HG03095 (cell line): ENCODE measurements around the gene SRMS.
"Not testable (repeated sequence)": the region's sequence is repeated elsewhere in the genome, so short reads cannot be mapped to it uniquely, and the experiment has no call there.

Source experiments
- ATAC-seq: cut with Tn5 transposase; IDR thresholded peaks from one replicate; pipeline ENCODE4 v1.9.1; 2021; ENCODE audit warnings: moderate library complexity; ENCODE audit not compliant: unreplicated experiment

SRMS gene

DNA sequence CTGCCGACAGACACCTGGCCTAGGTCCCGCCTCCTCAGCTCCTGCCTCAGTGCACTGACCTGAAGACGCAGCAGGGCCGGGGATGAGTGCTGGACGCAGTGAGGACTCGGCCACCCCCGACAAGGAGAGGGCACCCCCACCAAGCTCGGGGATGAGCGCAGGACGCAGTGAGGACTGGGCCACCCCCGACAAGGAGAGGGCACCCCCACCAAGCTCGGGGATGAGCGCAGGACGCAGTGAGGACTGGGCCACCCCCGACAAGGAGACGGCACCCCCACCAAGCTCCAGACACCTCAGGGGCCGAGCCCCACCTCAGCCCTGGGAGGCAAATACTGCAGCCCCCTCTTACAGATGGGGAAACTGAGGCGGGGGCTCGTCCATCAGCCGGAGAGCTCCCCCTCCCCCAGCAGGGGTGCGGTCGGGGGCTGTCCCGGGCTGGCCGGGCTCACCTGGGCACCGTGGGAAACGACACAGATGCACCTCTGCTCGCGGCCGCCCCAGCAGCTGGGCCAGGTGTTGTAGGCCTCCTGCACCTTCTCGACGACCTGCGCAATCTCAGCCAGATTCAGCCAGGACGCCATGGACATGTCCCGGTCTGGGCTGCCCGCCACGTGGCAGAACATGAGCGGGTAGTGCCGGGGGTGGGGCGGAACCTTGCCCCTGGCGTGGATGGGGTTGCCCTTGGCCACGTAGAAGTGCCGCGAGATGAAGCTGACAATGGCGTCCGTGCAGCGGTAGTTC, 19.0 kb upstream of the SRMS start:
- no peak for ATAC-seq

DNA sequence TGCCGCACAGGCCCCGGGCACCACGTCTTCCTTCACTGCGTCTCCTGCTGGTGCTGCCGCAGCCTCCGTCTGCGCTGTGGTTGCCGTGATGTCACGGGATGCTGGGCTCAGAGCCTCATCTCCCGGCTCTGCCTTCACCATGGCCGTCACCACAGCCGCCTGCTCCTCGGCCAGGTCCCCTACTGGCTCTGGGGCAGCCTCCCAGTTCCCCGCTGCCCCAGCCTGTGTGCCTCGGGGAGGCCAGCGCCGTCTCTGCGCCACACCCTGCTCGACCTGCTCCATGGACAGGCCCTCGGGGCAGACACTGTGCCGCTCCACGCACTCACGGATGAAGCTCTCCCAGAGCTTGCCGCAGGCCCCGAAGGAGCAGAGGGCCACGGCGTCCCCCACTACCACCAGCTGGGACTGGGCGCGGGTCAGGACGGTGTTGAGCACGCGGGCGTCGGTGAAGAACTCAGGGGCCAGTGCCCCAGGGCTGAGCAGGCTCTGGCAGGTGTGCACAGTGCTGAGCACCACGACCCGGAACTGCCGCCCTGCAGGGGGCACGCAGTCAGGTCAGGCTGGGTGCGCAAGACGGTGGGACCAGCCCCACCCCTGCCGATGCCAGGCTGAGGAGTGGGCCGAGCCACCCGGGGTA, 18.3 kb upstream of the SRMS start:
- no peak for ATAC-seq

DNA sequence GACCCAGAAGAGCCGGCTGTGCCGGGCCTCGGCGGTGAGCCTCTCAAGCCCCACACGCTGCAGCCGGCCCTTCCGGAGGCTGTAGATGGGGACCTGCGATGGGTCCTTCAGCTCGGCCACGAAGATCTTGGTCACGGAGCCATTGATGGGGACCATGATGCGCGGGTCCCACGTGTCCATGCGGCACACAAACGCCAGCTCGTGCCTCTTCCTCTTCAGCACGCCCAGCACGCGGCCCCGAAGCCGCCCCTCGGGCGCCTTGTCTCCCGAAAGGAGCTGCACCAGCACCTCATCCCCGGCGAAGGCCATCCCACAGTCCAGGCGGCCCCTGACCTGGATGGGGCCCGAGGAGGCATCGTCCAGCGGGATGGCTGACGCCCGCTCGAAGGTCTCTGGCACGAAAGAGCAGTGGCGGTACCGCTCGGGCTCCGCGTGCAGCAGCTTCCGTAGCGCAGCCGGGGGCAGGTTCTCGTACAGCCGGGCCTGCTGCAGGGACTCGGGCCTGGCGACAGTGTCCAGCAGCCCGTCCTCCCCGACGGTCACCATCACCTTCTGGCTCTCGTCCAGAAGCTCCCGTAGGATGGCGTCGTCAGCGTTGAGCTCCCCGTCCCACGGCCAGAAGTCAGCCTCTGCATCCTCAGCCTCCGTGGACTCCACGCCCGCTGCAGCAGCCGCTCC, 17.6 kb upstream of the SRMS start:
- no peak for ATAC-seq

DNA sequence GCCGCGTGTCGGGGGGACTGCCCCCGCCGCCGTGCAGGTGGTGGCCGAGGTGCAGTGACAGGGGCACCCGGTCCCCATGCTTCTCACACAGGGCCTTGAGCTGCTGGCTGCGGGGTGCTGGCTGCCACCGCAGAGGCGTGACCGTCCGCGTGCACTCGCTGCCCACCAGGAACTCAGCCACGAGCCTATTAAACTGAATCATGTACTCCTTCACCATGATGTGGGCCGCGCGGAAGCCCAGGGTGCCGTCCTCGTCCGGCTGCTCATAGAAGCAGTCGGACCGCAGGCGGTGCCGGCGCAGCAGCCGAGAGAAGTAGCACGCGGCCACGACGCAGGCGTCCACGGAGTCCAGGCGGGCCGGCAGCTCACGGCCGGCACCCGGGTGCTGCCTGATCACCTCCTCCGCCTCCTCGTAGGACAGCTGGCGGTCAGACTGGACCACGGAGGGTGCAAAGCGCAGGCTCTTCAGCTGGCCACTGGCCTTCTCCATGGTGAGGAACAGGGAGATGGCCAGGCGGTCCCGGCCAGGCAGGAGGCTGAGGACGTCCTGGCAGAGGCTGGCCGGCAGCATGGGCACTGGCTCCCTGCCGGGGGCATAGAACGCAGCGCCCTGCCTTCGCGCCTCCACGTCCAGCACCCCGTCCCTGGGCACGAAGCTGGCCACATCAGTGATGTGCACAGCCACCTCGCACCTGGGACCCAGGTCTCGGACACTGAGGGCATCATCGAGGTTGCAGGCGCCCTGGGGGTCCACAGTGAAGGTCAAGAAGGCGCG, 16.7 kb upstream of the SRMS start:
- no peak for ATAC-seq

DNA sequence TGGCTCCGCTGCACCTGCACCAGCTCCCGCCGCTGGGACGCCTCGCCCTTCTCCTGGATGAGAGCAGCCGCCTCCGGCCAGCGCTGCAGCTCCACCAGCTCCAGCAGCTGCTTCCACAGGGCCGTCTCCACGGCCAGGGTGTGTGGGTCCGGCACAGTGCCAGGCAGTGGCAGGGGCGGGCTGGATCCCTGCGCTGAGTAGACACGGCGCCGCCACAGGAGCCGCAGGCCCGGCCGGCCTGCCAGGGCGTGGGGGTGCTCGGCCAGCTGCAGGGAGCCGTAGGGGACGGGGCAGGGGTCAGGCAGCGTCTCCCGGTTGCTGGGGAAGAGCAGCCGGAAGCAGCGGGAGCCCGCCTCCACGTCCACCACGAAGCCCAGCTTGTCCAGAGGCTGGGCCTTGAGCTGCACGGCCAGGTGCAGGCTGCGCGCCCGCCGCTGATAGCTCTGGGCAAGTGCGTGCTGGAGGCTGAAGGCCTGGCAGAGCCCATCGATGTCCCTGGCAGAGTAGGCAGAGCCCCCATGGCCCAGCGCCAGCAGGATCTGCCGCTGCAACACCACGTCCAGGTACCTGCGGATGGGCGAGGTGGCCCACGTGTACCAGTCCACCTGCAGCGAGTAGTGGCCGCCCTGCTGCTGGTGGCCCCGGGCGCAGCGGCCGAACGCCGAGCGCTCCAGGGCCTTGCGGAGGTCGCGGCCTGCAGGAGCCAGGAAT, 15.8 kb upstream of the SRMS start:
- ATAC-seq, result no peak

DNA sequence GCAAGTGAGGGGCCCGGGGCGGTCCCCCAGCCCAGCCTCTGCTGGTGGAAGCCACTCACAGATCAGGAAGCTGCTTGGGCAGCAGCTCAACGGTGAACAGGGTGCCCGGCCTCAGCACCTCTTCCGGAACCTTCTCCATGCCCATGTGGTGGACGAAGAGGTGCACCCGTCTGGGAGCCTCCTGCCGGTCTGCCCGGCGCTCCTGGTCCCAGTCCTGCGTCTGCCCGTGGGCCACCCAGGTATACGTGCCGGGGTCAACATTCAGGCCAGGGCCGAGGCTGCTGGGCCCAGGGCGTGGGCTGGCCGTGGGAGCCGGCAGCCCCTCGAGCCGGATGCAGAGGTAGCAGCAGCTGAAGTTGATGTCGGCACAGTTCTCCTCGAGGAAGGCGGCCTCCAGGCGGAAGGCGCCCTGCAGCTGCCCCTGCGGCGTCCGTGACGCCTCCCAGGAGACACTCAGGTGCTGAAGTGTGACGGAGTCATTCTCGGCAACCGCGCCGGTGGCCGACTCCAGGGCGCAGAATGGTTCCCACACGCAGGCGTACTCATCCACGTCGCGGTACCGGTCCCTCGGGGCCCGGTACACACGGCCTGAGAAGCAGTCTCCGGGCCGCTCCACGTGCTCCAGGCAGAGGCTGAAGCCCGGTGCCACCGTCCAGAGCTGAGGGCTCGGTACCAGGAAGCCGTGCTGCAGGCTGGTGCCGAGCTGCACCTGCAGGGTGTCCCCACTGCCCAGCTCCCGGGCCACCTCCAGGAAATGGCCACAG, 15.1 kb upstream of the SRMS start:
- no peak for ATAC-seq

DNA sequence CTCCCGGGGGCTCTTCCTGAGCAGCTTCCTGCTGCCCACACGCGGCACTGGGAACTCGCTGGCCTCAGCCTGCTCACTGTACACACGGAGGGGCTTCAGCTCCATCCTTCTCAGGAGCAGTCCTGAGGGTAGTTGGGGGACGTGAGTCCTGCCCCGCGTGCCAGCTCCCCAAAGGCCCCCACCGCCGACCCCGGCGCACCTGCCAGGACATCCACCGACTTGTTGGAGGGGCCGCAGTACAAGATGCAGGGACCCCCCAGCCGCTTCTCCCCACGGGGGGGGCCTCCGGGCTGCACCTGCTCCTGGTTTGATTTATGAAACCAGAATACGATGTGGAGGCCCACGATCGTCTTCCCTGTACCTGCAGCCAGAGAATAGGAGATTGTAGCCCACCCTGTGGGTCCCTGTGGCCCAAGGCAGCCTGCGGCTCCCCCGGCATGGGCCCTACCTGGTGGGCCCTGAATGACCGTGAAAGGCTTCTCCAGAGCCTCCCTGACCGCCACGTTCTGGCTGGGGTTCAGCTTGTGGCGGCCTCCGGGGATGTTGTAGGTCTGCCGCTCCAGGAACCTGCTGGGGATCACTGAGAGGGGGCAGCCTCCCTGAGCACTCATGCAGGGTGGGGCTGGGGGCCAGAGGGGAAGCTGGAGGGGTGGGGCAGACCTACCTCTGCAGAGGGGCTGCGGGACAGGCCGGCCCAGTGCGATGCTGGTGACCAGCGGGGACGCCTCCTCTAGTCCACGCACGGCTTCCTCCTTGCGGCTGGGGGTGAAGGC, 14.3 kb upstream of the SRMS start:
- ATAC-seq, result no peak

DNA sequence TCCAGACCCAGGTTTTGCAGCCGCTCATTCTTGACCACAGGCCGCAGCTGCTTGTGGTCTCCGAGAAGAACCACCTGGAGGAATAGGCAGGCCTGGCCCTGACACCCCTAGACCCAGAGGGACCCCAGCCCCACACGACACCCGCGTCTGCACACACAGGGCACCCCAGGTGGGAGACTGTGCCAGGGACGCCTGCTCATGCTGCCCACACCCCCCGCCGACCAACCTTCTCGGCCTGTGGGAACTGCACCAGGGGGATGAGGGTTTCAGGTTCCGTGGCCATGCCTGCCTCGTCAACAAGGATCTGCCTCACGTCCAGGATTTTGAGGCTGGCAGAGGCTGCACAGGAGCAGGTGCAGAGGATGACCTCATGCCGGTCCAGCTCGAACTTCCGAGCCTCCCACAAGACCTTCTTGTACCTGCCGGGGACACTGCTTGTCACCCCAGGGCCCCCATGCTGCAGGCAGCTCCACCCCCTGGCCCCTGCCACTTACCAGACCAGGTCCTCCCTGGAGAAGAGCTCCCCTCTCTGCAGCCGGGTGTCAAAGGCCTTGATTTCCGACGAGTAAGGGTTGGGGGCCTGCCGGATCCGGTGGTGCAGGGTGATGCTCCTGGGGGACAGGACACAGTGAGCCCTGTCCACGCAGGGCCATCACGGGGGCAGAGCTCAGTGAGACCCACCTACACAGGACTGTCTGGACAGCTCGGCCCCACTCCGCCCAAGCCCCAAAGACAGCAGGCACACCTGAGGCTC, 13.5 kb upstream of the SRMS start:
- ATAC-seq, result no peak

DNA sequence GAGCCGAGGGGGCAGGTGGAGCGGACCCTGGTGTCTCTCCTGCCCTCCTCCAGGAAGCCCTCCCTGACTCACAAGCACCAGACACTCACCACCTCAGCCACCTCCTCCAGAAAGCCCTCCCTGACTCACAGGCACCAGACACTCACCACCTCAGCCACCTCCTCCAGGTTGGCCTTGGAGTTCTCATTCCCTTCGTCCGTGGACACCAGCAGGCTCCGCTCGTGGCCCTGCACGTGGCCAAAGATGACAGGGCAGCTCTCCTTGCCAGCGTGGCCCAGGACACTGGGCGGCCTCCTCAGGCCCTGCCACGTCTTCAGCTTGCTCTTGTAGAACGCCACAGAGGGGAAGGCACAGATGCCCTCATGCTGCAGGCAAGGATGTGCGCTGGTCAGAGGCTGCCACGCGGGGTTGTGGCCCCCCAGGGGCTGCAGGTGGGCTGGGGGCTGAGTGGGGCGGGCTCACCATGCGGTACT, 12.8 kb upstream of the SRMS start:
- ATAC-seq, result no peak

DNA sequence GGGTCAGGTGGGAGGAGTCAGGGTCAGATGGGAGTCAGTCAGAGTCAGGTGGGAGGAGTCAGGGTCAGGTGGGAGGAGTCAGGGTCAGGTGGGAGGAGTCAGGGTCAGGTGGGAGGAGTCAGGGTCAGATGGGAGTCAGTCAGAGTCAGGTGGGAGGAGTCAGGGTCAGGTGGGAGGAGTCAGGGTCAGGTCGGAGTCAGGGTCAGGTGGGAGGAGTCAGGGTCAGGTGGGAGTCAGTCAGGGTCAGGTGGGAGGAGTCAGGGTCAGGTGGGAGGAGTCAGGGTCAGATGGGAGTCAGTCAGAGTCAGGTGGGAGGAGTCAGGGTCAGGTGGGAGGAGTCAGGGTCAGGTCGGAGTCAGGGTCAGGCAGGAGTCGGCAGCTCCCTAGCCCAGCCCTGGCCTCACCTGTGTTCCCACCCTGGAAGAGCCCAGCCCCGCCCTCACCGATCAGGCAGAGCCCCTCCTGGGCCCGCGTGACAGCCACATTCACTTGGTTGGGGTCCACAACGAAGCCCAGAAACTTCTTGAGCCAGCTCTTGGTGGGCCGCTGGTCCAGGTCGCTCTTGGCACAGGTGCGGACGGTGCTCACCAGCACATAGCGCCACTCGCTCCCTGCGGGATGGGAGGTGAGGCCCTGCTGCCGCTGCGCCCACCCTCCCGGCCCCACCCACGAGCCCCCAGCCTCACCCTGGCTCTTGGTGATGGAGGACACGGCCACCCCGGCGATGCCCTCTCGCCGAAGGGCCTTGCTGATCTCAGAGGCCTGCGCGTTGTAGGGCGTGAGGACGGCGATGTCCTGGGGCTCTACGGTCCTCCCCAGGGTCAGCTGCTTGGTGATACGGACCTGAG, 12.2 kb upstream of the SRMS start:
- not testable (repeated sequence) for ATAC-seq

DNA sequence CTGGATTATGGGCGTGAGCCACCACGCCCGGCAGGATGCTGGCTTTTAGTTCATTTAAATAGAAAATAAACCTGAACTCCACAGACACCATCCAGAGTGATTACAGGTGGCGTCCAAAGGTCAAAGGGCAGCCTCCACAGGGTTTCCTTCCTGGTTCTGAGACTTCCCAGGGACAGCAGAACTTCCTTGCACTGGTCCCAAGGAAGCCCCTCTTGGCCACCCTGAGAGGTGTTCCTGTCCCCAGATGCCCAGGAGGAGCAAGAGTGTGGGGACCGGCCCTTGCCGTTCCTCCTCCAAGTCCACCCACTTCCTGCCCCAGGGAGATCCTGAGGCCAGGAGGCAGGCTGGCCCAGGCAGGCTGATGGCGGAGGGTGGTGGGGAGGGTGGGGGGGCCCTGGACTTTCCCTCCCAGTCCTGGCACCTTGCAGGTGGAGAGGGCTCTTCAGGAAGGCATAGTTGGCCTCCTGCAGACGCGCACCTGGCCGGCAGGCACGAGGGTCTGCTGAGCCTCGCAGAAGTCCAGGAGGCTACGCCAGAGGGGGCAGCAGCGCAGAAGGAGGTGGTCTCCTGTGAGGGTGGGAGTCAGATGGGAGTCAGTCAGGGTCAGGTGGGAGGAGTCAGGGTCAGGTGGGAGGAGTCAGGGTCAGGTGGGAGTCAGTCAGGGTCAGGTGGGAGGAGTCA, 11.4 kb upstream of the SRMS start:
- no peak for ATAC-seq

DNA sequence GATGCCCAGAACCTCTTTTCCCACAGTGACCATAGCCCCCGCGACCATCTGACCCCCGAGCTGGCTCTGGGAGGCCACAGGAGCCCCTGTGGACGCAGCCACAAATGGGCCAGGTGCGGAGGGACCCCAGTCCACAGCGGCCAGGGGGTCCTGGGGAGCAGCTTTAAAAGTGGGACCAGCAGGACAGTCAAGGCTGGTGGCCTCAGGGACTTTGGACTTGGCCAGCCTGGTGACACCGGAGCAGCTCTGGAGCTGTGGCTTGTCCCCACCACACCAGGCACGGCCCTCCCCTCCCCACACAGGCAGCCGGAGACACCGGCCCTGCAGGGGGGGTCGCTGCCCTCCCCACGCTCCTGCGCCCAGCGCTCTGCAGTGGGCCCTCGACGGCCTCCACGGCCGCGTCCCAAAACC, 9.9 kb upstream of the SRMS start:
- no peak for ATAC-seq

DNA sequence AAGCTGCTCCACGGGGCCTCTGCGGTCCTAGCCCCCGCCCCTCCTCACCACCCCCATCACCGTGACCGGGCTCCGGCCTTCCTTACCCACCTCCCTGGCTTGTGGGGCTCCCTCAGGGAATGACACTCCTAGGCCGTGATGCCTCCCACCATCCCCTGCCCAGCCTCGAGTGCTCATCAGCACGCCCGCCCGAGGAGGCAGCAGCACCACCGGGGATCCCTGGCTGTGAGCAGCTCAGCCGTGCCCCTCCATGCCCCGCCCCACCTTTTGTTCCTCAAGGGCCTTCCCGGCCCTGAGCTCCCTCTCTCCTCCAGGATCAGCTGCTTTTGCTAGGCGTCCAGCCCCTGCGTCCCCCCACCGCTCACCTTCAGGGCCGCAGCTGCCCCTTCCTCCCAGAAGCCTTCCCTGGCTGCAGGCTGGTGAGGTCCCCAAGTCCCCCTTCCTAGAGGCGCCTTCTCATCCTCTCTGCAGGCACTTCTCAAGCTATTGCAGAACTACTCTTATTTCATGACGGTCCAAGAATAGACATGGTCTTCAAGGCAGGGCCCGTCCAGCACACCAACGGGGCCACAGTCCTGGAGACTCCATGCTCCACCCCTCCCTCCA, 9.4 kb upstream of the SRMS start:
- no peak for ATAC-seq

DNA sequence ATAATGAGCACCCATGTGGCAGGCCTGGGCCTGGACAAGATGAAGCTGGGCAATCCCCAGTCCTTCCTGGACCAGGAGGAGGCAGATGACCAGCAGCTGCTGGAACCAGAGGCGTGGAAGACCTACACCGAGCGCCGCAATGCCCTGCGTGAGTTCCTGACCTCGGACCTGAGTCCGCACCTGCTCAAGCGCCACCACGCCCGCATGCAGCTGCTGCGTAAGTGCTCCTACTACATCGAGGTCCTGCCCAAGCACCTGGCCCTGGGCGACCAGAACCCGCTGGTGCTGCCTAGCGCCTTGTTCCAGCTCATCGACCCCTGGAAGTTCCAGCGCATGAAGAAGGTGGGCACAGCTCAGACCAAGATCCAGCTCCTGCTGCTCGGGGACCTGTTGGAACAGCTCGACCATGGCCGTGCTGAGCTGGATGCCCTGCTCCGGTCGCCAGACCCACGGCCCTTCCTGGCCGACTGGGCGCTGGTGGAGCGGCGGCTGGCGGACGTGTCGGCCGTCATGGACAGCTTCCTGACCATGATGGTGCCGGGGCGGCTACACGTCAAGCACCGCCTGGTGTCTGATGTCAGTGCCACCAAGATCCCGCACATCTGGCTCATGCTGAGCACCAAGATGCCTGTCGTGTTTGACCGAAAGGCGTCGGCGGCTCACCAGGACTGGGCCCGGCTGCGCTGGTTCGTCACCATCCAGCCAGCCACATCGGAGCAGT, 8.3 kb upstream of the SRMS start:
- no peak for ATAC-seq

DNA sequence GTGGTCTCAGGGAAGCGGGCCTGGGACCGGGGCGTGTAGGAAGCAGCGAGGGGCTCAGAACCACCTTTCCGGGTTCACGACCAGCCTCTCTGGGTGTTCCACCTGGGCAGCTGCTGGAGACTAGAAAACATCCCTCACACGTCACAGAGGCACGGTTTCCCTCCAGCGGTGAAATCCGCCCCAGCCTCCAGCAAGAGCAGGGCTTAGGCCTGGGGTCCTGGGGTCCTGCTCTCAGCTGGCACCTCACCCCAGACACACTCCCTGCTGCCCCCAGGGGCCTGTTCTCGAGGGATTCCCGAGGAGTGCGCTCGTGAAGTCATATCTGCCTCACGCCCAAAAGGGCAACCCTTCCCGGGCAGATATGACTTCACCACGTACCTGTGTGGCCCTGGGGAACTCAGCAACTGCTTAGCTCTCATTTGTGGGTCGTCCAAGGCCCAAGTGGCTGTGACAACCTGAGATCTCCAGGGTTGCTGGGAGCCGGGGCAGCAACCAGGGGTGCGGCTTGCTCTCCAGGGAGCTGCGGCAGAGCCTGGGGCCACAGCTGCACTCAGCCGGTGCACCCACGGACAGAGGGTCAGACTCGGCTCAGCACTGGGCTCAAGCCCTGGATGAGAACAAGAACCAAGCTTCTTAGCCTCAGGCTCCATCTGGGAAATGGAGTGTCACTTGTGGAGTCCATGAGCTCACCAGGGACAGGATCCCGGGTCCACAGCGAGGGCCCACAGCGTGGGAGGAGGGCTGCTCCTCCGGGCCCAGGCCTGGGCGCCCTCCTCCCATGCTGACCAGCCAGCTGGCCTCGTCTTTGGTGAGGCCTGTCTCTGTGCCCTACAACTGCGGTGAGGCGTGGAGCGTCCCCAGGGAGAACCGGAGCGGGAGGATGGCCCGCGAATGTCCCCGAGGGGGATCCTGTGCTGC, 7.1 kb upstream of the SRMS start:
- ATAC-seq, result no peak
